GM23338 (cell line): ENCODE results near the gene KRTAP13-3. TPM values are rescaled to one million over a fixed set of nuclear protein-coding genes. Genes with fewer than 3 reads are reported as not detected.
A peak's percentile ranks its signal among the peaks of the same experiment; 100 is the strongest.

Experiments
- ATAC-seq: fragments of 200-7000 bp; cut with Tn5 transposase; 3 replicates; pipeline ENCODE4 v1.9.1; 2020
- DNase-seq: peaks from one replicate; pipeline ENCODE4 v3.0.0-alpha.2; 2015; ENCODE audit warnings: low spot score
- H2AFZ ChIP-seq: fragments of 200-600 bp; sonication (generic); 2 replicates; pipeline ENCODE4 v1.8.0; 2016; ENCODE audit warnings: antibody characterized with exemption, mild to moderate bottlenecking, moderate library complexity
- H3F3A ChIP-seq: fragments of 200-600 bp; sonication (generic); replicated peaks from 2 replicates; pipeline ENCODE4 v1.8.0; 2017; ENCODE audit warnings: antibody characterized with exemption, mixed run types, low read depth
- H3K27ac ChIP-seq: fragments of 200-600 bp; sonication (generic); 2 replicates; pipeline ENCODE4 v1.6.1; 2016; ENCODE audit warnings: low read depth
- H3K27me3 ChIP-seq: fragments of 200-600 bp; sonication (generic); 2 replicates; pipeline ENCODE4 v1.8.0; 2016; ENCODE audit warnings: mild to moderate bottlenecking, mixed run types, moderate library complexity; ENCODE audit not compliant: insufficient read depth
- H3K36me3 ChIP-seq: fragments of 200-600 bp; sonication (generic); 2 replicates; pipeline ENCODE4 v1.8.0; 2016; ENCODE audit warnings: mild to moderate bottlenecking; ENCODE audit not compliant: insufficient read depth
- H3K4me1 ChIP-seq: fragments of 200-600 bp; sonication (generic); 2 replicates; pipeline ENCODE4 v1.8.0; 2016; ENCODE audit warnings: mild to moderate bottlenecking, moderate library complexity; ENCODE audit not compliant: insufficient read depth
- H3K4me2 ChIP-seq: fragments of 200-600 bp; sonication (generic); 2 replicates; pipeline ENCODE4 v1.7.1; 2017; ENCODE audit warnings: mixed run types
- H3K4me3 ChIP-seq: fragments of 200-600 bp; sonication (generic); 2 replicates; pipeline ENCODE4 v1.6.1; 2016; ENCODE audit warnings: mixed run types
- H3K79me2 ChIP-seq: fragments of 200-600 bp; sonication (generic); replicated peaks from 2 replicates; pipeline ENCODE4 v1.8.0; 2017; ENCODE audit warnings: mild to moderate bottlenecking; ENCODE audit not compliant: insufficient read depth
- H3K9me2 ChIP-seq: fragments of 200-600 bp; sonication (generic); 2 replicates; pipeline ENCODE4 v1.8.0; 2017; ENCODE audit not compliant: insufficient read depth
- H4K20me1 ChIP-seq: fragments of 200-600 bp; sonication (generic); replicated peaks from 2 replicates; pipeline ENCODE4 v1.8.0; 2017; ENCODE audit warnings: mild to moderate bottlenecking; ENCODE audit not compliant: insufficient read depth
- H3K27ac Mint-ChIP-seq: 2 replicates; pipeline ENCODE4 v1.8.0; 2020; ENCODE audit warnings: inconsistent platforms, mild to moderate bottlenecking, moderate library complexity, mixed read lengths
- H3K27me3 Mint-ChIP-seq: 3 replicates; pipeline ENCODE4 v1.8.0; 2022; ENCODE audit warnings: low read depth, mild to moderate bottlenecking, moderate library complexity, mixed read lengths, inconsistent platforms; ENCODE audit not compliant: insufficient read depth, poor library complexity
- H3K36me3 Mint-ChIP-seq: 3 replicates; pipeline ENCODE4 v1.8.0; 2021; ENCODE audit warnings: low read depth, mild to moderate bottlenecking, inconsistent platforms, moderate library complexity, mixed read lengths
- H3K4me1 Mint-ChIP-seq: 3 replicates; pipeline ENCODE4 v1.8.0; 2020; ENCODE audit warnings: mild to moderate bottlenecking, inconsistent platforms, mixed read lengths
- H3K4me3 Mint-ChIP-seq: 3 replicates; pipeline ENCODE4 v1.8.0; 2021; ENCODE audit warnings: moderate library complexity, mild to moderate bottlenecking, inconsistent platforms, mixed read lengths
- H3K9me3 Mint-ChIP-seq: 3 replicates; pipeline ENCODE4 v1.8.0; 2020; ENCODE audit warnings: moderate library complexity, mild to moderate bottlenecking, inconsistent platforms, mixed read lengths
- CREB1 ChIP-seq: fragments of 250-450 bp; sonication (Bioruptor Pico); IDR thresholded peaks from 2 replicates; pipeline ENCODE4 v1.5.0; 2020; ENCODE audit warnings: low read depth, mild to moderate bottlenecking, moderate library complexity
- CTCF ChIP-seq, 2 experiments: fragments of 200-600 bp in 1 of 2; sonication (generic) in 1 of 2; conservative IDR thresholded peaks; 2 replicates each; pipeline versions ENCODE4 v1.5.1 to v1.6.1; 2016 to 2017; ENCODE audit warnings: antibody characterized with exemption in 2 of 2, low read depth in 2 of 2, mild to moderate bottlenecking in 2 of 2, moderate library complexity in 1 of 2
- EZH2 ChIP-seq: fragments of 200-600 bp; sonication (generic); IDR thresholded peaks from one replicate; pipeline ENCODE4 v1.8.0; 2017; ENCODE audit warnings: antibody characterized with exemption, mild to moderate bottlenecking, low read depth; ENCODE audit not compliant: unreplicated experiment
- EZH2phosphoT487 ChIP-seq: fragments of 200-600 bp; sonication (generic); IDR thresholded peaks from one replicate; pipeline ENCODE4 v1.8.1; 2018; ENCODE audit warnings: antibody characterized with exemption; ENCODE audit not compliant: unreplicated experiment
- JUNB ChIP-seq: IDR thresholded peaks from one replicate; pipeline ENCODE4 v1.6.1; 2016; ENCODE audit warnings: antibody characterized with exemption; ENCODE audit not compliant: unreplicated experiment
- NANOG ChIP-seq: IDR thresholded peaks from 2 replicates; pipeline ENCODE4 v1.6.1; 2016; ENCODE audit warnings: antibody characterized with exemption, borderline replicate concordance
- POLR2AphosphoS5 ChIP-seq: IDR thresholded peaks from 2 replicates; pipeline ENCODE4 v1.6.1; 2016; ENCODE audit warnings: antibody characterized with exemption, low read depth
- STAT1 ChIP-seq: IDR thresholded peaks from one replicate; pipeline ENCODE4 v1.6.1; 2016; ENCODE audit warnings: antibody characterized with exemption; ENCODE audit not compliant: unreplicated experiment
- ZNF114 ChIP-seq: fragments of 250-450 bp; sonication (Bioruptor Pico); IDR thresholded peaks from 2 replicates; pipeline ENCODE4 v1.5.0; 2020; ENCODE audit warnings: mild to moderate bottlenecking, moderate library complexity
- ZNF331 ChIP-seq: fragments of 250-450 bp; sonication (Bioruptor Pico); IDR thresholded peaks from 2 replicates; pipeline ENCODE4 v1.5.0; 2020; ENCODE audit warnings: low read depth, mild to moderate bottlenecking, moderate library complexity
- ZNF462 ChIP-seq: fragments of 250-450 bp; sonication (Bioruptor Pico); IDR thresholded peaks from 2 replicates; pipeline ENCODE4 v1.5.0; 2020; ENCODE audit warnings: mild to moderate bottlenecking, moderate library complexity
- polyA plus RNA-seq: library from polyadenylated mRNA; unstranded; fragments of >200 nt; fragmentation: Nextera tagmentation; extraction: Ambion mirVana; gene quantifications from 2 replicates; pipeline ENCODE4 v1.2.1, GENCODE V29; 2016
- total RNA-seq: library from RNA; depleted of rRNA; stranded (reverse); fragments of >200 nt; shearing (Covaris generic); gene quantifications from 2 replicates; pipeline ENCODE4 v1.2.3, GENCODE V29; 2014
- TF ChIP-seq, protein P1 (sequence below): IDR thresholded peaks from one replicate; pipeline ENCODE4 v1.6.1; 2018; ENCODE audit warnings: antibody characterized with exemption; ENCODE audit not compliant: unreplicated experiment
- TF ChIP-seq, protein P2 (sequence below): IDR thresholded peaks from 2 replicates; pipeline ENCODE4 v1.6.1; 2016; ENCODE audit warnings: antibody characterized with exemption

The KRTAP13-3 gene
- total and polyA plus RNA-seq, 2 experiments from 2014 or later: not detected

GRCh38 chr21:30426731-30427130 is 1.0 kb upstream of the KRTAP13-3 start:
- H3K27me3 Mint-ChIP-seq: peaks cover 4% of the 10 kb centered on the region
- Histone ChIP-seq H2AFZ (no peak overlapping the region), H3K27ac (peak overlapping the region; percentile 35), H3K79me2 (no peaks in the 10 kb centered on the region), H4K20me1 (no peaks in the 10 kb centered on the region), H3K9me2 (0 out of 2 replicates have a peak, but pooled peaks cover 4% of the 10 kb centered on the region), H3K4me2 (peak overlapping the region; percentile 19; the same call in 1 of the 2 replicates), H3K4me3 (no peak overlapping the region), H3F3A (no peaks in the 10 kb centered on the region), H3K36me3 (no peaks in the 10 kb centered on the region), H3K27me3 (no peaks in the 10 kb centered on the region), H3K4me1 (peaks cover 4% of the 10 kb centered on the region; the same call in 1 of the 2 replicates)
- peaks cover 8% of the 10 kb centered on the region for H3K36me3 Mint-ChIP-seq
- DNase-seq: peak; percentile 86
- no peak overlapping the region for H3K4me3 Mint-ChIP-seq
- TF ChIP-seq, protein P1, sequence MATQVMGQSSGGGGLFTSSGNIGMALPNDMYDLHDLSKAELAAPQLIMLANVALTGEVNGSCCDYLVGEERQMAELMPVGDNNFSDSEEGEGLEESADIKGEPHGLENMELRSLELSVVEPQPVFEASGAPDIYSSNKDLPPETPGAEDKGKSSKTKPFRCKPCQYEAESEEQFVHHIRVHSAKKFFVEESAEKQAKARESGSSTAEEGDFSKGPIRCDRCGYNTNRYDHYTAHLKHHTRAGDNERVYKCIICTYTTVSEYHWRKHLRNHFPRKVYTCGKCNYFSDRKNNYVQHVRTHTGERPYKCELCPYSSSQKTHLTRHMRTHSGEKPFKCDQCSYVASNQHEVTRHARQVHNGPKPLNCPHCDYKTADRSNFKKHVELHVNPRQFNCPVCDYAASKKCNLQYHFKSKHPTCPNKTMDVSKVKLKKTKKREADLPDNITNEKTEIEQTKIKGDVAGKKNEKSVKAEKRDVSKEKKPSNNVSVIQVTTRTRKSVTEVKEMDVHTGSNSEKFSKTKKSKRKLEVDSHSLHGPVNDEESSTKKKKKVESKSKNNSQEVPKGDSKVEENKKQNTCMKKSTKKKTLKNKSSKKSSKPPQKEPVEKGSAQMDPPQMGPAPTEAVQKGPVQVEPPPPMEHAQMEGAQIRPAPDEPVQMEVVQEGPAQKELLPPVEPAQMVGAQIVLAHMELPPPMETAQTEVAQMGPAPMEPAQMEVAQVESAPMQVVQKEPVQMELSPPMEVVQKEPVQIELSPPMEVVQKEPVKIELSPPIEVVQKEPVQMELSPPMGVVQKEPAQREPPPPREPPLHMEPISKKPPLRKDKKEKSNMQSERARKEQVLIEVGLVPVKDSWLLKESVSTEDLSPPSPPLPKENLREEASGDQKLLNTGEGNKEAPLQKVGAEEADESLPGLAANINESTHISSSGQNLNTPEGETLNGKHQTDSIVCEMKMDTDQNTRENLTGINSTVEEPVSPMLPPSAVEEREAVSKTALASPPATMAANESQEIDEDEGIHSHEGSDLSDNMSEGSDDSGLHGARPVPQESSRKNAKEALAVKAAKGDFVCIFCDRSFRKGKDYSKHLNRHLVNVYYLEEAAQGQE: no peak
- TF ChIP-seq ZNF331 (CRISPR knock-in tag) (no peak), ZNF114 (CRISPR knock-in tag) (peak; percentile 86), EZH2phosphoT487 (no peak), NANOG (no peak), STAT1 (no peak), POLR2AphosphoS5 (no peak), ZNF462 (peak; percentile 99), CREB1 (CRISPR knock-in tag) (no peak), CTCF (conservative IDR thresholded peaks at IDR 0.05; ENCODE audit: low read depth in 2 of 2) (no peak), JUNB (no peak), EZH2 (no peak)
- TF ChIP-seq, protein P2, sequence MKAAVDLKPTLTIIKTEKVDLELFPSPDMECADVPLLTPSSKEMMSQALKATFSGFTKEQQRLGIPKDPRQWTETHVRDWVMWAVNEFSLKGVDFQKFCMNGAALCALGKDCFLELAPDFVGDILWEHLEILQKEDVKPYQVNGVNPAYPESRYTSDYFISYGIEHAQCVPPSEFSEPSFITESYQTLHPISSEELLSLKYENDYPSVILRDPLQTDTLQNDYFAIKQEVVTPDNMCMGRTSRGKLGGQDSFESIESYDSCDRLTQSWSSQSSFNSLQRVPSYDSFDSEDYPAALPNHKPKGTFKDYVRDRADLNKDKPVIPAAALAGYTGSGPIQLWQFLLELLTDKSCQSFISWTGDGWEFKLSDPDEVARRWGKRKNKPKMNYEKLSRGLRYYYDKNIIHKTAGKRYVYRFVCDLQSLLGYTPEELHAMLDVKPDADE: no peak
- peaks cover 40% of the 10 kb centered on the region for H3K4me1 Mint-ChIP-seq
- peaks cover 11% of the 10 kb centered on the region for H3K9me3 Mint-ChIP-seq
- peak; percentile 99 for ATAC-seq
- peak overlapping the region; percentile 86; the same call in 1 of the 2 replicates for H3K27ac Mint-ChIP-seq
